Stimulated activated CD8-positive, alpha-beta memory T cell treated with anti-CD3 and anti-CD28 coated beads, Interleukin-12 subunit alpha, Interleukin-12 subunit beta, amount 100 ng/mL, for 24 hours (primary cell): ENCODE results near the gene RPS6KC1.
"Not testable (repeated sequence)": the region's sequence is repeated elsewhere in the genome, so short reads cannot be mapped to it uniquely, and the experiment has no call there.

Experiments
- DNase-seq: peaks from one replicate; pipeline ENCODE4 v3.0.0-alpha.2; 2020; ENCODE audit errors: extremely low read depth

RPS6KC1 gene

GRCh38 chr1:213281640-213282301, 230.7 kb downstream of the RPS6KC1 start:
- DNase-seq = no peak

DNA sequence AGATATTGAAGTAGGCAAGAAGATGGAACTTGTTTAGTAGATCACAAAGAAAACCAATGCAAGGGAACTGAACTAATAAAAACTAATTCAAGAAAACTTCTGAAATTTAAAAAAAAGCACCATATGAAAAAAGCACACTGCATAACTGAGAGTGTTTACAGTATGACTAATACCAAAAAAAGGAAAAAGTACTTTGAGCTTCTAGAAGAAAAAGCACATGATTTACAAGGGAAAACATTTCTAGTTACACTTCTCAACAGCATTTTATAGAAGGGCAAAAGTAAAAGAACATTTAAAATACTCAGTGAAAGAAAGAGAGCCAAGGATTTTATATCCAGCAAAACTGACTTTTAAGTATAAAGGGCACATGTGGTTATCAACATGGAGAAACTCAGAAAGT, 233.6 kb downstream of the RPS6KC1 start:
- no peak for DNase-seq

DNA sequence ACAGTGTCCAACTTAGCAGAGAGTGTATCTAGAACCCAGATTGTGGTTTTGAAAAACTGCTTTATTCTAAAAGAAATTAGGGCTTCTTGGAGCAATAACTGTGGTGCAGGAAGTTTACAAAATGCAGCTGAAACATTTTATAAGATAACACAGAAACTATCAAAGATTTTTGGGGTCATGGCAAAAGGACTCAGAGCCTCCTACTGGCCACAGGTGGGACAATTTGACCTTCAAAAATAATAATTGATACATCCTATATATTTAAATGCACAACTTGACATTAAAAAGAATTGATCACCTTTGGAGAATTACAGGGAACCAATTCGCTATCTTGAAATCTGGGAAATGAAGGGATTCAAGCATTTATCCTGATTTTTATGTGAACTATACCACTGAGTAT, 235.2 kb downstream of the RPS6KC1 start:
- DNase-seq = no peak

DNA sequence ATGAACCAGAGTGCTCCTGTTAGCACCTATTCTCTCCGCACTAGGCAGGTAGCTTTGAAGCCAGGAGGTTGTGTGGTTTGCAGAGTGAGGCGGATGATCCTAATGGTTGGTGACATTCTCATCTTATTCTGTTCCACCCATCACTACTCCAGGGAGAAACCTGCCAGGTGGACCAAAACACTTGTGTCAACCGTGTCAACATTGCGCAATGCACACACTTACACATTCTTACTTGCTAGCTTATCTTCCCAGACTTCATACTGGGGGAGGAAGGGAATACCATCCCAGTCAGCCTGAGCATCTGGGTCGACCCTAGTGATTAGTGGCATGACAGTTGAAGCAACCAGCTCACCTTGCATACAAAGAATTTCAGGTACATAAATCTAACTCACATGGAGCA, 236.9 kb downstream of the RPS6KC1 start:
- DNase-seq = no peak

- DNase-seq = no peak
These were observed 240.5 kb downstream of the RPS6KC1 start for GRCh38 chr1:213291526-213291925.

DNA sequence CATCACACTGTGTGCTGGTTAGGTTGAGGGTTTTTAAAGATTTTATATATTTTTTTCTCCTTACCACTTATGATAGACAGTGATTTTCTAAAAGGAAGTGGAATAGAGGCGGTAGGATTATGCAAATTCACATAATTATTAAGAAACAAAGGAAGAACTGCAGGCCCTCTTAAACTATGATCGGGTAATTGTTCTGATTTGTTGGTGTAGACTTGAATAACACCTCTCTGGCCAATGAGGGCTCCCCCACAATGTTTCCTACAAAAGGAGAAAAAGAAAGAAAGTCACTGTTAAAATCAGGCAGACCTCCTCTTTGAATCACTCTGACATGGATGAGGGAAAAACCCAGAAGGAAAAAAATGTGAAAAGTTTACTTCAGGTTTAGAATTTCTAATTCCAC, 241.6 kb downstream of the RPS6KC1 start:
- DNase-seq = no peak

GRCh38 chr1:213295860-213296259, 244.8 kb downstream of the RPS6KC1 start:
- DNase-seq = no peak

GRCh38 chr1:213296558-213296957, 245.5 kb downstream of the RPS6KC1 start:
- no peak for DNase-seq

DNA sequence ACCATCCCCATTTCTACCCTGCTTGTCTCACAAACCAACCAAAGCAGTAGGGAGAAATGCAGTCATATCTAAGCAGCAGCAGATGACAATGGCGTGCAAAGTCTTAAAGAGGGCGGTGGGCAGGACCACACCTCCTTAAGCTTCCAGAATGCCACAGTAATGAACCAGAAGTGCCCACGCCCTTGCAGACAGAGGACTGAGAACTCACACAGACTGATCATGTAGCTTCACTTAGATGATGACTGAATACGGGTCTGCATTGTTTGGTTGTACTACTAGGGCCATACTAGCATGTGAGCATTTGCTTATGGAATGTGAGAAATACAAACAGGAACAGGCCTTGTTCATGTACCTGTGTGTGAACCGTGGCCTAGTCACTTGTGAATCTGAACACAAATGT, 246.0 kb downstream of the RPS6KC1 start:
- DNase-seq = no peak

- DNase-seq = no peak
These were observed 249.4 kb downstream of the RPS6KC1 start for GRCh38 chr1:213300433-213300832.

DNA sequence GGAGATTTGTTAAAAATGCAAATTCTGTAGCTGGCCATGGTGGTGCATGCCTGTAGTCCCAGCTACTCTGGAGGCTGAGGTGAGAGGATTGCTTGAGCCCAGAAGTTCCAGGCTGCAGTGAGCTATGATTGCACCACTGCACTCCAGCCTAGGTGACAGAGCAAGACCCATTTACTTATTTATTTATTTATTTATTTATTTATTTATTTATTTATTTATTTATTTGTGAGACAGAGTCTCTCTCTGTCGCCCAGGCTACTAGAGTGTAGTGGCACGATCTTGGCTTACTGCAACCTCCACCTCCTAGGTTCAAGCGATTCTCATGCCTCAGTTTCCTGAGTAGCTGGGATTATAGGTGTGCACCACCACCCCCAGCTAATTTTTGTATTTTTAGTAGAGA, 250.5 kb downstream of the RPS6KC1 start:
- not testable (repeated sequence) for DNase-seq

DNA sequence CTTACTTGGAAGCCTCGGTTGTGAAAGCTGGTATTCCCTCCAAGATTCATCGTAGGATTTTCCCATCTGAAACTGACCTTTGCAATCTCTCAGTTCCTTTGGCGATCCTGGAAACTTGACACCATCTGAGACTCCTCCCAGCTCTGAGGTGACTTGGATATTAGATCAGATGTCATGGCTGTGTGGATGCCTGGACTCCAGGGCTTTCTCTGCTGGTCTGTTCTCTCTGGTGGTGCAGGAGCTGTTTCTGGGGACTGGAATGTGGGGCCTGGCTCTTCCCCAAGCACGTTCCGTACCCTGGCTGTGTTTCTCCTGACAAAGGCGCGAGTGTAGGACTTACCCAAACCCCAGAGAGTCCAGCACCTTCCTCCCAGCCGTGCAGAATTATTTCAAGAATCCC, 252.2 kb downstream of the RPS6KC1 start:
- DNase-seq = no peak

DNA sequence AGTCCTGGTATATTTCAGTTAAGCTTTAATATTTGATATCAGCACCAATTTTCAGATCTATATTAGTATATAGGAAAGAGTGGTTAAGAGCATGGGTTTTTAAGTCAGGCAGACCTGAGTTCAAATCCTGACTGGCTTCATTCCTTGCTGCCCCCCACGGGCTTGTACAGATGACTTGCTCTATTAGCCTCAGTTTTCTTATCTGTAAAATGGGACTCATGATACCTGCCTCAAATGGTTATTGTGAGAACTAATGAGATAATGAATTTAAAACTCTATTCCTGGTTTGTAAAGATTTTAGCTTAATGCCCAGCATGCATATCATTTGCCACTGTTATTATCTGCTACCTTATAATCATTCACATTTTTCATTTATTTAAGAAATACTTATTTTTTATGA, 264.5 kb downstream of the RPS6KC1 start:
- DNase-seq = no peak

DNA sequence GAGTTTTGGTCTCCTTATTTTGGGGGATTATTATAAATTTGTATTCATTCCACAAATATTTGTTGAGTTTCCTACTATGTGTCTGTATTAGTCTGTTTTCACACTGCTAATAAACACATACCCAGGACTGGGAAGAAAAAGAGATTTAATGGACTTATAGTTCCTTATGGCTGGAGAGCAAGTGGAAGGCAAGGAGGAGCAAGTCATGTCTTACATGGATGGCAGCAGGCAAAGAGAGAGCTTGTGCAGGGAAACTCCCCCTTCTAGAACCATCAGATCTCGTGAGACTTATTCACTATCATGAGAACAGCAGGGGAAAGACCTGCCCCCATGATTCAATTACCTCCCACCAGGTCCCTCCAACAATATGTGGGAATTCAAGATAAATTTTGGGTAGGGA, 267.4 kb downstream of the RPS6KC1 start:
- DNase-seq = not testable (repeated sequence)

DNA sequence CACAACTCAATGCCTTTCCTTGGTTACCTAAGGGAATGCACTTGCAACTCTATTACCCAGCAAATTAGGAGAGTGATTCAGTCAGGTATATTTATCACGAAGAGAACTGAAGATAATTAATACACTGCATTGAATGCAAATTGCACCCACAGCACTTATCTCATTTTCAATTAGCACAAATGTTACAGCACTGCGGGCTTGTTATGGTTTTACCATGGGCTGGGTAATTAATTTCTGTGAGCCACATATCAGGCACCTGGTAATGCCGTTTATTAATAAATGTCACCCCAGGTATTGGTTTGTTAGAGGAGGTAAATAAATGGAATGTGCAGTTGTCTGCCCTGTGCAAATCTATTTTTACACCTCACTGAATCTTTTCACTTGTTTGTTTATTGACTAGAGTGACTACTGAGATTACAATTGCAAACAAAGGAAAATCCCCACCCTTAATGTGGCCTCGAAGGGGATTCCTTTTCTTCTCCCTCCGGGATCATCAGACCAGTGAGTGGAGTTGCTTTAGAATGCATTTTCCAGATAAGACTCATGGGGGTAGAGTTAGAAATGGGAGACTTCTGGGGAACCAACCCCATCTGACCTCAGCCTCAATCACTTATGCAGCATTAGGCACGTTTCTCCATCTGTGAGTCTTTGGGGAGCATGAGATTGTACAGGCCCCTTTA, 269.3 kb downstream of the RPS6KC1 start:
- no peak for DNase-seq
